Motor neuron (in vitro differentiated cells): ENCODE data around the gene GLIS1. TPM values are rescaled to one million over a fixed set of nuclear protein-coding genes. Genes with fewer than 3 reads are reported as not detected.
"Not testable (repeated sequence)": the region's sequence is repeated elsewhere in the genome, so short reads cannot be mapped to it uniquely, and the experiment has no call there.

Source experiments
- ATAC-seq, 8 experiments: fragments of 200-7000 bp; cut with Tn5 transposase; replicated peaks in 6 of 8; 2 replicates each; pipeline ENCODE4 v1.8.0; 2021; ENCODE audit warnings: mild to moderate bottlenecking in 8 of 8, moderate library complexity in 8 of 8
- H3K27ac ChIP-seq, 2 donors: fragments of 250-450 bp; sonication (Bioruptor Pico); 2 replicates each; pipeline ENCODE4 v1.9.0; 2021; ENCODE audit warnings: antibody characterized with exemption in 2 of 2, mild to moderate bottlenecking in 2 of 2, moderate library complexity in 1 of 2
- H3K4me1 ChIP-seq, 2 donors: fragments of 250-450 bp; sonication (Bioruptor Pico); replicated peaks in 1 of 2; 2 replicates each; pipeline ENCODE4 v1.6.1; 2021; ENCODE audit warnings: antibody characterized with exemption in 2 of 2, mild to moderate bottlenecking in 2 of 2, moderate library complexity in 1 of 2
- H3K4me3 ChIP-seq, 5 donors: fragments of 250-450 bp; sonication (Bioruptor Pico); 2 replicates each; pipeline ENCODE4 v1.9.0; 2021; ENCODE audit warnings: antibody characterized with exemption in 5 of 5, mild to moderate bottlenecking in 5 of 5, moderate library complexity in 4 of 5
- WGBS, 10 experiments: fragments of 450-650 bp; shearing (Covaris generic); methylation state at CpG; one replicate each; pipeline ENCODE4 v1.0.0; 2022; 5-methylcytosine and 5-hydroxymethylcytosine counted together
- in situ Hi-C, 9 experiments: fragments of 400-800 bp; cut with MboI; loops; one replicate each; pipeline ENCODE4 v1.15.0; 2021; ENCODE audit warnings: low sequenced_read_pairs in 9 of 9, low pct_unique_long_range_greater_than_20kb in 2 of 9; ENCODE audit not compliant: unreplicated experiment in 9 of 9
- total RNA-seq, 8 experiments: library from RNA; unstranded; fragments of 300-600 nt; gene quantifications; 2 replicates each; pipeline versions ENCODE4 v1.2.3 to v1.2.4, GENCODE V29; 2022

Gene GLIS1
- total RNA-seq, 8 experiments from 2014 or later = 0.14 to 4.7 (median 0.33) TPM

DNA sequence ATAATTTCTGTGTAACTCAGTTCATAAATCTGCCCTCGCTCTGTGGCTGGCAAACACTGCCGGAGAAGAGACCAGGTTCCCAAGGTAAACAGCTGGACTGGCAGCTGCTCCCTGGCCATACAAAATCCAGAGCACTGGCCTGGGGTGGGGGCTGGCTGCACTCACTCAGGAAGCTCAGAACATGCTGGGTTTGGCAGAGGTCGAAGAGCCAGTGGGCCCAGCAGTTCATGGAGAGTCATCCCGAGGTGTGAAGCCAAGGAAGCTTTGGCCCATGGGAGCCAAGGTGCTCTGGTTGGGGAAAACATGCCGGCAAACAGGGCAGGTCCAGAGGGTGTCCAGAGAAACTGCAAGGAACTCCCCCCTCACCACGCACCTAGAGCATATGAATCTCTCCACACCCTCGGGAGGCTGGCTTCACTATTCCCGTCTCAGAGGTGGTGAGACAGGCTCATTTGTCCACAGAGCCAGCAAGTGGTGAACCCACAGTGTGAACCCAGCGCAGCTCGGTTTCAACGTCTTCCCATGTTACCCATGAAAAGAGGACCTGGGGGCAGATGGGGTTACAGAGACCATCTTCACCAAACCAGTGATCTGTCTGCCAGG is 177.4 kb downstream of the GLIS1 start:
- no peak overlapping the region for H3K27ac ChIP-seq
- no peak overlapping the region for H3K4me3 ChIP-seq
- in situ Hi-C loops = no loop called here
- 57 to 96% (median 83%) methylated on average over 4 to 9 of the region's 11 CpGs; no CpG with 5 or more reads in 4 of the 10 experiments for WGBS, 10 experiments
- peak in 5 of 8 experiments; percentile 10 to 56 (median 21) for ATAC-seq
- peaks cover 22 to 26% of the 10 kb centered on the region in 2 donors for H3K4me1 ChIP-seq

DNA sequence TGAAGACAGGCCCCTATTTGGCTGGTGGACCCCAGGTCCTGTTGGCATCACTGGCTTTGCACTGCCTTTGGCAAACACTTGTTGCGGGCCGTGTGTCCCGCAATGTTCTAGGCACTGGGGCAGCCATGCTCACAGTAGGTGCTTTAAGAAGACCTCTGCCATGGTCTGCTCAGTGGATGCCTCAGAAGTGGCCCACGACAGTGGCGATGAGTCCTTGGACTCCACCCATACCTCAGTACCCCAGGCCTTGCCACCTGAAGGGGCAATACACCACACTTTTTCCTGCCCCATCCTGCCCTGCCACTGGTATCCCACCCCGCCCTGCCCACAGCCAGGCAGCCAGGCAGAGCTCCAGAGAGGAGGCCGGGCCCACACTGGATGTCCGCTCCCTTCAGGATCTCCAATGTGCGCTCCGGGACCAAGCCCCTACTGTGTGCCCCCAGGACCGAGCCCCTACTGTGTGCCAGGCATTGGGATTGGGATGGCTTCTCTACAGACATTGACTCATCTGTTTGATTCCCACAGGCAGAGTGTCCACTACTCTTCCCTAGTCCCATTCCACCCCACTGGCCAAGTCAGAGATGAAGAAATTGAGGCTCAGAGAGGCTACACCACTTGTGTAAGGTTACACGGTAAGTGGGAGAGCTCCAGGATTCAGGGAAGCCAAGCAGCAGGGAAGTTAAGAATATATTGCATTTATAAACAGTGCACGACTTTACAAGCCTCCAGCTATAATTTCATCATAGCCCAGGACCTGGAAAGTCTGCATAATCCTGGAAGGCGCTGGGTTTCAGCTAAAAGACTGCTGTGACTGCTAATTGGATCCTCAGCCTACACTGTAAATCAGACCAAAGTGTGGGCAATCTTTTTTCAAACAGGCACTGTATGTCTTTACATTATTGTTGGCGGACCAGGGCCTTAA is 178.1 kb downstream of the GLIS1 start:
- no peak overlapping the region for H3K4me3 ChIP-seq
- peak overlapping the region in 1 of 2 donors; percentile 6 for H3K27ac ChIP-seq
- in situ Hi-C loops = no loop called here
- peak; percentile 32 to 84 (median 50) for ATAC-seq
- WGBS, 10 experiments = 6 to 82% (median 76%) methylated on average over 1 to 10 of the region's 15 CpGs; no CpG with 5 or more reads in 1 of the 10 experiments
- peaks cover 22 to 26% of the 10 kb centered on the region in 2 donors for H3K4me1 ChIP-seq

DNA sequence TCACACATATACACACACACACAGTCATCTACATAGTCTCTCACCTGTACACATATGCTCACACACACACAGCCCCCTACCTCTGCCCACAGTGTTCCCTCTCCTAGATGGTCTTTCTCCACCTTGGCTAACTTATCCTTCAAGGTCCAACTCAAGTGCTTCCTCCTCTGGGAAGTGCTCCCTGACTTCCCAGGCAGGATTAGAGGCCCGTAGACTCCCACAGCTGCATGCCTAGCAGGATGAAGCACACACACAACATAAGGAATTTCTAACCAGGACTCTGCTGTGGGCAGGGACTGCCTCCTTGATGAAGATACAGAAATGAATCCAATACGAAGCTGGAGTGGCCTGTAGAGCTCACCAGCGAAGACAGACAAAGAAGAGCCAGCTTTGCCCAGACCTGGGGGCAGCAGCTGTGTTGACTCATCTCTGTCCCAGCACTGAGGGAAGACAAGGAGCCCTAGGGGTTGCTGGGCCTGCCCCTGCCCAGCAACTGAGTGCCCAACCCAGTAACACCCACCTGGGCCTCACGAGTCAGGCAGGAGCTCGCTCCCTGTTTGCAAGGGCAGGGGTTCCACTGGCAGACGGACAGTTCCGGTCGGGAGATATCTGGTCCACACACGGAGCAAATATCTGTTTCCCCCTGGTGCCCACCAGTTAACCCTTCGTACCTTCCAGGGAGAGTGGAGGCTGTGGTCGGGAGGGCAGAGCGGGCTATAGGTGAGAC is 178.9 kb downstream of the GLIS1 start:
- 47 to 100% (median 89%) methylated on average over 1 to 10 of the region's 12 CpGs; no CpG with 5 or more reads in 3 of the 10 experiments for WGBS, 10 experiments
- Histone ChIP-seq H3K4me3 (no peak overlapping the region), H3K27ac (no peak overlapping the region), H3K4me1 (peaks cover 22 to 26% of the 10 kb centered on the region in 2 donors)
- peak in 3 of 8 experiments; percentile 30 to 71 (median 56) for ATAC-seq
- in situ Hi-C loops = no loop called here

DNA sequence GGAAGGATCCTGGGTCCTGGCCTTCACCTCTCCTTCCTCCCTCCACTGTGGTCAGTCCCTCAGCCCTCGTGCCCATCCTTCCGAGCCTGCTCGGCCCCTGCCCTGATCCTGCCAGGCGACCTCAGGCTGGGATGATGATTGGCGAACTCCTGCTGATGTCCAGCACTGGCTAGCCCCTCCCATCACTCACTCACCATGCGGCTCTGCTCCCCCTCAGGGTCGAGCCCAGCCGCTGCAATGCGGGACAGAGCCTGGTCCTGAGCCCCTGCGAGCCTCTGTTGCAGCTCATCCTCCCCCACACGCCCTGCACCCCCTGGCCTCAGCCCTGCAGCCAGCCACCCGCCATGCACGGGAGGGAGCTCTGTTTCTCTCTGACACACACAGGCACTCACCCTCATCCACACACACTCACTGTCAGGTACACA is 179.6 kb downstream of the GLIS1 start:
- WGBS, 10 experiments = 48 to 78% (median 69%) methylated on average over 3 to 9 of the region's 13 CpGs; no CpG with 5 or more reads in 6 of the 10 experiments
- in situ Hi-C loops = no loop called here
- peak in 5 of 8 experiments; percentile 6 to 50 (median 47) for ATAC-seq
- H3K4me1 ChIP-seq = peaks cover 22 to 26% of the 10 kb centered on the region in 2 donors
- H3K4me3 ChIP-seq = no peak overlapping the region
- H3K27ac ChIP-seq = no peak overlapping the region

DNA sequence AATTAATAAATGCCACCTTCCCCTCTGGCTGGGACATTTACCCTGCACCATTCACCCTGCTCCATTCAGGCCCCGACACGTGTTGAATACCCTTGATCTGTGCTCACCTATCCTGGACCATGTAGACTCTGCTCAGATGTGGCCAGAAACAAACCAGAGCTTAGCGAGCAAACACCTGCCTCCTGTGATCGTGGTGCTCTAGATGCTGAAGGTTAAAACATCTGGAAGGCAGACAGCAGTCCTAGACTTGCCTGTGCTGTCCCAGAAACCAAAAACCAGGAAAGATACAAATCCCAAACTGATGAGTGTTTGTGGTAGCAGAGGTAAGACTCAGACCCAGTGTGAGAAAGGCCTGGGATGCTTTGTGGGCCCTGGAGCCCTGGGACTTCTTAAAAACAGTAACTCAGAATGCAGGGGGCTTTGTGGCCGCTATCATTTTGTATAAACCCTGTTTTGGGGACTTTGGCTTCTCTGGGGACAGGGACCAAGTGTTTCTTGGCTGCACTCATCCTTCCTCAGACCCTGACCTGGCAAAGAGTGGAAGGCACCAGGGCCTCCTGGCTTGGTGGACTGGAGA is 180.1 kb downstream of the GLIS1 start:
- WGBS, 10 experiments = 67 to 100% (median 87%) methylated on average over 1 to 5 of the region's 5 CpGs; no CpG with 5 or more reads in 3 of the 10 experiments
- no peak for ATAC-seq
- in situ Hi-C loops = no loop called here

DNA sequence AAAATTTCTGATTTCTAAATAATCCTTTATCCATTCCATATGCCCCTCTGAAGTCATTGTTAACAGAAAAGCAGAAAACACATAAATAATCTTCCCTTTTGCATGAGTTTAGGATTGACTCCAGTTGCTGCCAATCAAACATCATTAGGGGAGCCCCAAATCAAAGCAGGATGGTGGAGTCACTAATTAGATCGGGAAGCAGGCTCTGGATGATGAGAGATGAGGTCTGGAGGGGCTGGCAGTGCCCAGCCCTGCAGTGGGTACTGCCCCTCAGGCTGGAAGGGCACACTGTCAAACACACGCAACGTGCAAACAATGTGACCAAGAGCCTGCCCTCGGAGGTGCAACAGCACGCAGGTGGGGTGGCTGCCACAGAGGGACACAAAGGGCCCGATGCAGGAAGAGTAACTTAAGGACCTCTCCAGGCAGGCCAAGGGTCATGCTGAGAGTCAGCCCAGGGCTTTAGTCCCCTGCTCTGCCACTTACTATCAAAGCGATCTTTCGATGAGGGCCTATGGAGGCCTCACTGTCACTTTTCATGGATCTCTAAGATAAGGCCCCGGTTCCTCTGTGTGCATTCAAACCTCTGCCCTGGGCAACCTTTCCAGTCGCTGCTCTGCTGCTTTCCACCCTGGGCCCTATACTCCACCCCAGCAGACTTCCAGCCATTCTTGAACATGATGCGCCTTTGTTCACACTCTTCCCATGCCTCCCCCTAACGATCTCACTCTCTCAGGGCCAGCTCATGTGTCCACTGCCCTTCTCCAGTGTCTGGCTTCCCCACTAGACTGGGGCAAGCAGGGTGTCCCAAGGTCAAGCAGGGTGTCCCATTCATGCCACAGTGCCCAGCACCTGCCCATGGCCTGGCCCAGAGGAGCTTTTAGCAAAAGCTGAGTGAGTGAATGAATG is 180.9 kb downstream of the GLIS1 start:
- no peak overlapping the region for H3K4me3 ChIP-seq
- in situ Hi-C loops = no loop called here

More for the DNA sequence above, 180.1 kb downstream of the GLIS1 start:
- Histone ChIP-seq H3K27ac (no peak overlapping the region), H3K4me3 (no peak overlapping the region), H3K4me1 (peaks cover 22 to 26% of the 10 kb centered on the region in 2 donors)

DNA sequence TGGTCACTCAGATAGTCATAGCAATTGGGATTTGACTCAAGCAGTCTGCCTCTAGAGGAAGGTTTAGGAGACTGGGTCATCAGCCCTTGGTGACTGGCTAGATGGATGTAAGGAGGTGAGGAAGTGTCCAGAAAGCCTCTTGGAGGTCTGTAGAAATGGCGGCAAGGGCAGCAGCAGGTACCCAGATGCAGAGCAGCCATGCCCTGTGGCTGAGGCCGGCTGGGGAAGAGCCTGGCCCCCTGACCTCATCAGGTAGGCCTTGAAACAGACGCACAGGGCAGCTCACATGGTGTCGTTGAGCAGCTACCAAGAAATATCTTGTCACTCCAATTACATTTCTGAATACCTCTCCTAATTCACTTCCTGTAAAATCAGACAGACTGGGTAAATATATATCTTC is 181.6 kb downstream of the GLIS1 start:
- Histone ChIP-seq H3K27ac (no peak overlapping the region), H3K4me1 (peaks cover 18 to 24% of the 10 kb centered on the region in 2 donors), H3K4me3 (no peak overlapping the region)
- peak in 2 of 8 experiments; percentile 14 to 20 for ATAC-seq
- in situ Hi-C loops = no loop called here
- WGBS, 10 experiments = 0 to 100% (median 75%) methylated on average over 1 to 4 of the region's 4 CpGs; no CpG with 5 or more reads in 3 of the 10 experiments

More for the DNA sequence above, 180.9 kb downstream of the GLIS1 start:
- Histone ChIP-seq H3K4me1 (peaks cover 22 to 26% of the 10 kb centered on the region in 2 donors), H3K27ac (no peak overlapping the region)
- WGBS, 10 experiments = 61 to 100% (median 83%) methylated on average over 1 to 12 of the region's 12 CpGs; no CpG with 5 or more reads in 3 of the 10 experiments
- ATAC-seq = no peak

DNA sequence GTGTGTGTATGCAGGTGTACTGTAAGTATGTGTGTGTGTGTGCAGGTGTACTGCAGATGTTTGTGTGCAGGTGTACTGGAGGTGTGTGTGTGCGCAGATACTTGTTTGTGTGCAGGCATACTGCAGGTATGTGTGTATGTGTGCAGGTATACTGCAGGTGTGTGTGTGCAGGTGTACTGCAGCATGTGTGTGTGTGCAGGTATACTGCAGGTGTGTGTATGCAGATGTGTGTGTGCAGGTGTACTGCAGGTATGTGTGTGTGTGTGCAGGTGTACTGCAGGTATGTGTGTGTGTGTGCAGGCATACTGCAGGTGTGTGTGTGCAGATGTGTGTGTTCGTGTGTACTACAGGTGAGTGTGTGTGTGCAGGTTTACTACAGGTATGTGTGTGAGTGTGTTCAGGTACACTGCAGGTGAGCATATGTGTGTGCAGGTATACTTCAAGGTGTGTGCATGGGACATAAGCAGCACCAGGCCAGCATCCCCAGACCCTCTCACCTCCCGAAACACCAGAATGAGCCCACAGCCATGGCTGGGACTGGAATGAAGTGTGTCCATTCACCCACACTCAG is 182.2 kb downstream of the GLIS1 start:
- Histone ChIP-seq H3K27ac (no peak overlapping the region), H3K4me3 (no peak overlapping the region), H3K4me1 (peaks cover 12 to 20% of the 10 kb centered on the region in 2 donors)
- in situ Hi-C loops = no loop called here
- WGBS, 10 experiments = 93 to 100% (median 100%) methylated on average over 1 to 3 of the region's 3 CpGs; no CpG with 5 or more reads in 3 of the 10 experiments
- ATAC-seq = no peak

DNA sequence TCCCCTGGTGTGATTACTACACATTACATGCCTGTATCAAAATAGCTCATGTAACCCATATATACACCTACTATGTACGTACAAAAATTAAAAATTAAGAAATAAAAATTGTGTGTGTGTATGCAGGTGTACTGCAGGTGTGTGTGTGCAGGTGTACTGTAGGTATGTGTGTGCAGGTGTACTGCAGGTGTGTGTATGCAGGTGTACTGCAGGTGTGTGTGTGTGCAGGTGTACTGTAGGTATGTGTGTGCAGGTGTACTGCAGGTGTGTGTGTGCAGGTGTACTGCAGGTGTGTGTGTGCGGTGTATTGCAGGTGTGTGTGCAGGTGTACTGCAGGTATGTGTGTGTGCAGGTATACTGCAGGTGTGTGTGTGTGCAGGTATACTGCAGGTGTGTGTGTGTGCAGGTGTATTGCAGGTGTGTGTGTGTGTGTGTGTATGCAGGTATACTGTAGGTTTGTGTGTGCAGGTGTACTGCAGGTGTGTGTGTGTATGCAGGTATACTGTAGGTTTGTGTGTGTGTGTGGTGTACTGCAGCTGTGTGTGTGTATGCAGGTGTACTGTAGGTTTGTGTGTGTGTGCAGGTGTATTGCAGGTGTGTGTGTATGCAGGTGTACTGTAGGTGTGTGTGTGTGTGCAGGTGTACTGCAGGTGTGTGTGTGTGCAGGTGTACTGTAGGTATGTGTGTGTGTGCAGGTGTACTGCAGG is 183.2 kb downstream of the GLIS1 start:
- ATAC-seq, H3K4me3 ChIP-seq, H3K27ac ChIP-seq, in situ Hi-C loops: not testable (repeated sequence)
- peaks cover 6 to 11% of the 10 kb centered on the region in 2 donors for H3K4me1 ChIP-seq
- WGBS, 10 experiments = 67 to 80% methylated on average over 1 of the region's 2 CpGs; no CpG with 5 or more reads in 8 of the 10 experiments

DNA sequence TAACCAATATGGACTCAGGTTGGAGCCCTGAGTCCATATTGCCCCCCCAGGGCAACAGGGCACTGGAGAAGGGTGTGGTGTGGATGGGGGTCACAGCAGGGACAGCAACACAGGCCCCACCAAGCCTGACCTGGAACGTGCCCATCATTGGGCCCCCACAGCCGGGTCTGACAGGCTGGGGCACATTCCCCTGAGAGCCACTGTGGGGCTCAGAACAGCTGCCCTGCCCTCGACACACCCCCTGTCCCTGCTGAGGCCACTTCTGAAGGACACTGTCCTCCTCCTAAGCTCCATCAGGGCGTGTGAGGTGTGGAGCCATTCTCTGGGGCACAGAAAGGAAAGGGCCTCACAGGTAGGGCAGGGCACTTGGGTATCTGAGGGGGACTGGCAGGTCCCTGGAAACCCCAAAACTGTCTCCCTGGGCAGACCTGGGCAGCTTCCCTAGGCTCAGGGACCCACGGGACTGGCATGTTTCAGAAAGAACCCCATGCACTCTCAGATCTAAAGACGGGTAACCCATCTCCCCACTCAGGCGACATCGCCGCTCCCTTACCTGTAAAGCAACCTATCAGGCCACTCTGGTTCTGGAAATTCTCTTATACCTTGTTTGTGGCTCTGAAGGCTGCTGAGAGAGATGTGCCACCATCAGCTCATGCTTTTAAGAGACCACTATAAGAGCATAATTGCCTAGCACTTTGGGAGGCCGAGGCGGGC is 184.2 kb downstream of the GLIS1 start:
- Histone ChIP-seq H3K27ac (no peak overlapping the region), H3K4me1 (peaks cover 9 to 21% of the 10 kb centered on the region in 2 donors), H3K4me3 (no peak overlapping the region)
- in situ Hi-C loops = no loop called here
- no peak for ATAC-seq
- WGBS, 10 experiments = 77 to 100% (median 86%) methylated on average over 1 to 11 of the region's 11 CpGs; no CpG with 5 or more reads in 5 of the 10 experiments
